Embryonic facial prominence (tissue), 1 donor: ENCODE data around the gene MSX1.

Source experiments
- DNase-seq: peaks from one replicate; pipeline ENCODE4 v3.0.0-alpha.2; 2016; ENCODE audit errors: extremely low spot score

MSX1 gene

DNA sequence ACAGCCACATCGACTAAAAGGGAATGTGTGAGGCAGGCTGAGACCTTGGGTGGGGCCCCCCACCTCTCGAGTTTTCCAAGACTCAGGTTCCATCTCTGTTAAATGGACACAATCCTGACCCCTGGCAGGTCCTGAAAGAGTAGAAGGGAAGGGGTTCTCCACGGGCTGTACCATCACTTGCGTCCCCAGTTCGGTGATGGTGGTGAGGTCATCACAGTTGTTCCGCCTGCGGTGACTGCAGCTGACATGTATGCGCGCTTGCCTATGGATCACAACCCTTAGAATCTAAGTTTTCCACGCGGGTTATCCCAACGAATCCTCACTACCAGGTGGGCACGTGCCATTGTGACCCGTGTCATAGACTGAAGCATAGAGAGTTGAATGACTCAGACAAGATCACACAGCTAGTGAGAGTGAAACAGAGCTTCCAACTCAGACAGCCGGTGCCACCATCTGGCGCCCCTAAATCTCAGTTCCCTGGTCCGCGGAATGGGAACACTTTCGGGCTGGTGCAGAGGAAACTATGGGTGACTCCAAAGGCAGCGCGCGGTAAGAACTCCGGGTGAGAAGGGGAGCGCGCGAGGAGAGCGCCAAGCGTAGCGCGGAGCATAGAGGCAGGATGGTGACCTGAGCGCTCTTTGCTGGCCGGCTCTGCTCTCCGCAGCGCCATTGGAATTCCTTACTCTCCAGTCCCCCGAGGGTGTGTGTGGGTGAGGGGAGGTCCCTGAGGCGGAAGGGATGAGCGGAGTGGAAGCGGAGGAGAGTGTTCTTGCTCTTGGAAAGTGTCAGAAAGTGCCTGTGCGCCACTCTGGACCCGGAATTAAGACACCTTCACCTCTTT is 10.5 kb downstream of the MSX1 start:
- DNase-seq: no peak

DNA sequence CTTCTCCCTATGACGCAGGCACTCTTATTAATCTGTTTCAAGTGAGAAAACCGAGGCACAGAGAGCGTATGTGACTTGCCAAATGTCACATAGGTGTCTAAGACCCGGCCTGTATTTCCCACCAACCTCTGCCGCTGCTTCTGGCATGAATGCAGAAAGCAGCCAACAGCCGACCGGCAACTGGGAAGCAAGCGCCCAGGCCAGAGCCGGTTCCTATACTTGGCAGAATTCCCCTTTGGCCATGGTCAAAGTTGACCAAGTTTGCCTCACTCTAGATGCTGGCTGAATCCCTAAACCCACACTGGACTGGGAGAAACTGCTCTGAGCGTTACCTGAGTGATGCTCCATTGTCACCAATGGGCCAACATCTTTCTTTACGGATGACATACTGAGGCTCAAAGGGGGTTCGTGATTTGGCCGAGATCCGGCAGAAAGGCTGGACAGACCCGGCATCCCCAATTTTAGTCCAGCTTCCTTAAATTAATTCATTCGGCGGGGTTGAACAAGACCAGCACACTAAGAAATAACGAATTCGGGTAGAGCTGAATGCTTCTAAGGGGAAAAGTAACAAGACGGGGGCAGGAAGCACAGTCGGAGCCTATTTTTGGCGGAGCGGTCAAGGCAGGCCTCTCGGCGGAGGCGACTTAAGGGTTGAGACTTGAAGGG is 11.2 kb downstream of the MSX1 start:
- DNase-seq: no peak

DNA sequence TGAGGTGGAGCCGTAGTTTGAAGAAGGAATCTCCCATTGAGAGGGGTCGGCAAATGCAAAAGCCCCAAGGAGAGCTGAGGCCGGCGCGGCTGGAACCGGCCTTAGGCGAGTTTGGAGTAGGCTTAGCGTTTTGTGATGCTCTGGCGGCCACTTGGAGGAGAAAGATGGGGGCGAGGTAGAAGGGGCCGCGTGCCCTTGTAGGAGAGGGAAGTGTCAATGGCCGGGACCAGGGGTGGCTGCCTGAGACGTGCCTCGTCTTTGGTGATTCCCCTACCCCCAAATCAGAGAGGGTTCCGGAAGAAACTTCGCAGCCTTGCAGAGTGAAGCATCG is 11.7 kb downstream of the MSX1 start:
- no peak for DNase-seq

DNA sequence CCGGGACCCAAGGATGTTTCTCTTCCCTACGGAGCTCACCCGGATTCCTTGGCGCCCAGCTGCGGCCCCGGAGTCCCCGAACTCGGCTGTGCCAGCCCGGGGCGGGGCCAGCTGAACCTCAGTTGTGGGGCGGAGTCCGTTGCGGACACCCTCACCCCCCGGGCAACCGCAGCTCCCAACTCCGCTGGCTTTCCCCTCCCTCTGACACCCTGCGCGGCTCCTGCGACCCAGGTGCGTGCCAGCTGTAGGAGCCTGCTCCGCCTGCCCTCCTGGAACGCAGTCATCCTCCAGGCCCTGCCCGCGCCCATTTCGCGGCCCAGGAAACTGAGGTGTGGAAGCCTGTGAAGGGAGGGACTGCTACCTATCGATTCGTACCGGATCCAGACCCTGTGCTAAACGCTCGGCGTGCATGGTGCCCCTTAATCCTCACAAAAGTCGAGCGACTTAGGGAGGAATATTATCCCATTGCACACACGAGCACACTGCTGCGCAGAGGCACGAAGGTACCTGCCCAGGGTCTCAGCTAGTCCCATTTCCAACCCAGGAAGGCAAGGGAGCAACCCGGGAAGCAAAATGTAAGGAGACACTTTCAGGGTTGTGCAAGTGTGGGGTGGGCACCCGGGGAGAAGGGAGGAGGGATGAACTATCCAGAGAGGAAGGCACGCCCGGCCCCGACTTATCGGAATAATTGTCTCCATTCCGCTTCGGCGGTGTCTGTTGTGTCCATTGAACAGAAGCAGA is 12.3 kb downstream of the MSX1 start:
- DNase-seq: no peak

- DNase-seq: no peak
These were observed 12.9 kb downstream of the MSX1 start for GRCh38 chr4:4872314-4872903.

DNA sequence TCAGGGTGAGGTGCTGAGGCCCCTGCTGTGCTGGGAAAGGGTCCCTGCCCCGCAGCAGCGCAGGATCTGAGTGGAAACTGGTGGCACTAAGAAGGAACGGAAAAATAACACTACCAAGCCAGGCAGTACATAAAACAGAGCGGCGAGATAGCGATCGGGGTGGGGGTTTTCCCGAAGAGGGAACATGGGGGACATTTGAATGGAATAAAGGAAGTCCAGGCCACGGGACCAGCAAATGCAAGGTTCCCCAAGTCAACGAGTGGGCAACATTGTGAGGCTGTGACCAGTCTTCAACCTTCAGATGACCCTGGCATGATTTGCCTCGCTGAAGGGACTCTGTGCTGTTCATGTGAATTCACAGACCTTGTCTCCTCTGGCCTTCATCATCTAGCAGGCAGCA is 13.7 kb downstream of the MSX1 start:
- no peak for DNase-seq

DNA sequence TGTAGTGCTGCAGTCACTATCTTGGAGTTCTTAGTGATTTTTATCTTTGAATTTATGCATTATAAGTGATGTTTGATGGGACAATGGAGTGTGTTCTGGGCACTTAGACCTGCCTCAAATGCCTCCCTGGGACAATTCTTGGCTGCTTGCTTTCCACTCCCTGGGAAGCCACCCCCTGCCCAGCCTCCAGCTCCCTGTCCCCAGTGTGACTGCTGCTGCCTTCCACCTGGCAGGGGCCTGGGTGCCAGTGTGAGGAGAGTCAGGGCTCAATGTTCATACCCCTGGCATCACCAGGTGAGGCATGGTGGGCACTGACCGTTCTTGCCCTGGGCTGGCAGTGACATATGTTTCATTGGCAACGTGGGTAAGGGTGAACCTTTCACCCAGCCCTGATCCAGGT is 14.8 kb downstream of the MSX1 start:
- DNase-seq: no peak

DNA sequence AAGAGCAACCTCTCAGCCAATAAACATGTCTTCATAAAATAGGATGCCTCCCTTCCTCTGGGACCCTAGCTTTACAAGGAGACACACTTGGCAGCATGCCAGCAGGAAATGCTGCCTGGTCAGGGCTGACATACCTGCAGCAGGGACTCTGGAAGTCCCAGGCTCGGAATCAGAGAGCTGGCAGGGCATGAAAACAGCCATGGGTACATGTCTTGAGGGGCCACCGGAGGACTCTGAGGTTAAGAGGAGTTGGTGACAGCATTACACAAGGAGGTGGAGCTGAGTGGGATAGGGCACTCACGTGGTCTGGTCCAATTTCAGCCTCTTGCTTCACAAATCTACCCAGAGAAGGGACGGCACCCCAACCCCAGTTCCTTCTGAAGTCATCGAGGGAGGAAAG is 15.7 kb downstream of the MSX1 start:
- no peak for DNase-seq

DNA sequence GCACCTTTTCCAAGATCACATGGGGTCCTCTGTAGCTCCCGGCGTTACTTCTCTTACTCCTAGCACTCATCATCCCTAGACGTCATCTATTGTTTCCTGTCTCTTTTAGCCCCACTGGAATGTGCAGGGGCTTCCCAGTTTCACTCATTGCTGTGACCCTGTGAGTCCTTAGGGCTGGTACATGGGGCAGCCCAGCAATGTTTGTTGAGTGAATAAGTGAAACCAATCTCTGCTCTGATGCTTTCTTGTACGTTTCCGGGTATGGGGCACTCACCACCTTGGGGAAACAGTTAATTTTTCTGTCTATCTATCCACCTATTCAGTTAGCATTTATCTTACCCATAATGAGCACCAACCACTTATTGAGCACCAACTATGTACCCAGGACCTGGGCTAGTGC is 16.1 kb downstream of the MSX1 start:
- no peak for DNase-seq

DNA sequence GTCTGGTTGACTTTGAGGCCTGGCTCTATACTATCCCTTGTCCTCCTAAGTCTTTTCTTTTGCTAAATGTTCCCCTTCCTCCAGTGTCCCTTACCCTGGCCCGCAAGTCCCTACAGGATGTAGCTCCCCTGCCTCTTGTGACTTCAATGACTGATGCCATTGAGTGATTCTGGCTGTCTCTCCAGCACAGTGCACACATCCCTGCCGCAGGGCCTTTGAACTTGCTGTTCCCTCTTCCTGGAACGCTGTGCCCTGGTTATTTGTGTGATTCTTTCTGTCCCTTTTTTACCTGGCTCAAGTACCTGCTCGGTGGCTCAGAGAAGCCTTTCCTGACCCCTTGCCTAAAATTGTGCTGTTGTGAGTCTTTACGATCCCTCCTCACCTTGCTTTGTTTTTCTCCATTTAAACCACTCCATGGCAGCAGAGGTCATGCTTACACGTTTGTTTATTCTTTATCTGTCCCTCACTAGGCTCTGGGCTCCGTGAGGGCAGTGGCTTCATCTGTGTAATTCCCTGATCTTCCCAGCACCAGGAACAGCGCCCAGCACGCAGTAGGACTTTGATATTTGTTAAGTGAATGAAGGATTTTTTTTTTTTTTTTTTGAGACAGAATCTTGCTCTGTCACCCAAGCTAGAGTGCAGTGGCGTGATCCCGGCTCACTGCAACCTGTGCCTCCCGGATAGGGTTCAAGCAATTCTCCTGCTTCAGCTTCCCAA is 17.6 kb downstream of the MSX1 start:
- DNase-seq: no peak

DNA sequence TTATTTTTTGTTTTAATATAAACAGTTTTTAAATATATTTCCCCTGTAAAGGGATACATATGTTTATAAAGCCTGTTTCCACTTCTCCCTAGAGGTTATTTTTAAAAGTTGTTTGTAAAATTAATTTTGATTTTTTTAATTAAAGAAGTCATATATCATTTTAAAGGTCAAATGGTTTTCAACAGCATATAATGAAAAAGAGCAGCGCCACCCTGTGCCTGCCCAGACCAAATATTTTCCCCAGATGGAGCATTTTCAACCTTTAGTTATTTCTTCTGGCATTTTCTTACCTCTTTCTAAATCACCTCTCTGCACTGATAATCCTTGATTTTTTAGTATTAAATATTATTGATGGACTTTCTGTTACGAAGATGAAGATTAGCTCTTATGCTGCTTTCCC is 21.0 kb downstream of the MSX1 start:
- no peak for DNase-seq

DNA sequence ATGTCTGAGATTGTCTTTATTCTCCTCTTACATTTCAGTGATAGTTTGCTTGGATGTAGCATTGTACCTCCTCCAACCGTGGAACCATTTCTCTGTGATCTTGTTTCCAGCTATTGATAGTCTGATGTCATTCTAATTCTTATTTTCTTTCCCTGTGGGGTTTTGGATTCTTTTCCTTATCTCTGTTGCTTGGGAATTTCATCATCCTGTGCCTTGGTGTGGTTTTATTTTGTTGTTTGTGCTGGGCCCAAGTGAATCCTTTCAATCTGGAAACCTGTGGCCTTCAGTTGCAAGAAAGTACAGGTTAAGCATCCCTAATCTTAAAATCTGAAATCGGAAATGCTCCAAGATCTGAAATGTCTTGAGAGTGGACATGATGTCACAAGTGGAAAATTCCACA is 22.0 kb downstream of the MSX1 start:
- no peak for DNase-seq

DNA sequence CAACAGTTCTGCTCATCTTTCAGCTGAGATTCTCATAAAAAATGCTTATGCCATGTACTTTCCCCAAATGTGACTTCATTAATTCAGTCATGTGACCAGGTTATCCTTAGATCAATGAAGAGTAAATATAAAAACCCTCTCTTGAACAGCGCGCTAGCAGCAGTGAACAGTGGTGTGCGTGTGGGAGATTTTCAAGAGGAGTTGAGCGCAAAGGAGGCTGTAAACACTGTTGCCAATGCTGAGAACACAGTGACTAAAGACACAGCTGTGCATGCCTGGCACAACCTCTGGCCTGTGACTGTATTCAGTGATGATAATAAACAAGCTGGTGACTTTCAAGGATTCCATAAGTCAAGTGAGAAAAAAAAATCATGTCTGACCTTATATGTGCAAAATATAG is 25.1 kb downstream of the MSX1 start:
- no peak for DNase-seq

GRCh38 chr4:4887426-4887825 is 28.0 kb downstream of the MSX1 start:
- no peak for DNase-seq

DNA sequence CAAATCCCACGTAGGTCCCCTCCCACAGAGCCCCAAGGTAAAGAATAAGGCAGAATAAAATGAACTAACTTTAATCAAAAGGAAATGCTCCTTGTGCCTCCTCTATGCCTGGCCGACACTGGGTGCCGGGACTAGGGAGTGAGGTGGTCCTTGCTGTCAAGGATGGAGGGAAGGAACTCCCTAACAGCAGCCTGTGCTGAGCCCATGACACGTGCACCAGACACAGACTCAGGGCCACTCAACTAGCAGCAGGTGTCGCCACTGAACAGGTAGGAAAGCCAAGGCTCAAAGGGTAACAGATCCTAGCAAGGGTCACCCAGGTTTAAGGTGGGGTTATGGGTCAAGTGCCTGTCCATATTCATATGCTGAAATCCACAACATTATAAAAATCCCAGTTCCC is 29.2 kb downstream of the MSX1 start:
- no peak for DNase-seq

DNA sequence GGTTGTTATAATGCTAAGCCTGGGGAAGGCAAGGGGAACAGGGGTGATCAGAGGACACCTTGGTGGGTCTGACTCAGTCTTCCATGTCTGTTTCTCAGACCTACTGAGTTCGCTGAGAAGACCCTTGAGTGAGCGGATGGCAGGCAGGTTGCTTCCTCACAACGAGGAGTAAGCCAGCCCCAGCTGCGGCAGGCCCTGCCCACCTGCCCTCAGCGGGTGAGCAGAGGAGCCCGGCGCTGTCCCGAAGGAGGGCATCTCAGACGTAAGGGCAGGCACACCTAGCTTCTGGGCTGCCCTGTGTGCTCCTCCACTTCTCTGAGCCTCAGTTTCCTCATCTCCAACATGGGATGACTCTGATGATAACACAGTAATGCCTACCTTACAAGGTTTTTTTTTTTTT is 30.3 kb downstream of the MSX1 start:
- DNase-seq: no peak

DNA sequence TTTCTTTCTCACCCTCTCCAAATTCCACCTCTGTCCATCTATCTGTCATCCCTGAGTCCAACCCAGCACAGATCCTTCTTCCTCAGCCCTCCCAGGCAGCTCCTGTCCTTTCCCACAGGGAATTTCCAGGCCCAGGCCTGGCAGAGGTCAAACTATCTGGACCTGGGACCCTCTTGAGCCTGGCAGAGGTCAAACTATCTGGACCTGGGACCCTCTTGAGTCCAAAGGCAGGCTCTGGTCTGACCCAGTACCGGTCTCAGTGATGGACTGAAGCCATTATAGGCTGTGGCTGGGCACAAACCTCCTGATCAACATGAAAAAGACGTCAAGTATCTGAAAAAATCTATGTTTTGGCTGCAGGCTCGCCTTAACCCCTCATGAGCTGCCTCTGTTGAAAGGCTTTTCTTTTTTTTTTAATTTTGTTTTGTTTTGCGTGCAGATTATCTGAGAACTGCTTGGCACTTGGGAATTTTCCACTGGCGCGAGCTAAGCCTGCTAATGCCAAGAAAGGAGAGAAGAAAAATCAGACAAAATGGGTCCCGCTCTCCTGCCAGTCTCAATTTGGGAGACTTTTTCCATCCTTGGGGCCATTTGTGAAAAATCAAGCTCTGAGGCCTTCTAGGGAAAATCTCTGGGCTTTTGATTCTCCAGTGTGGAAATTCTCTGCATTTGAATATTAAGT is 31.2 kb downstream of the MSX1 start:
- peak; percentile 41 for DNase-seq

GRCh38 chr4:4893721-4894120 is 34.3 kb downstream of the MSX1 start:
- DNase-seq: no peak

- DNase-seq: no peak
These were observed 39.9 kb downstream of the MSX1 start for GRCh38 chr4:4899202-4899925.

GRCh38 chr4:4901877-4902276 is 42.4 kb downstream of the MSX1 start:
- no peak for DNase-seq

DNA sequence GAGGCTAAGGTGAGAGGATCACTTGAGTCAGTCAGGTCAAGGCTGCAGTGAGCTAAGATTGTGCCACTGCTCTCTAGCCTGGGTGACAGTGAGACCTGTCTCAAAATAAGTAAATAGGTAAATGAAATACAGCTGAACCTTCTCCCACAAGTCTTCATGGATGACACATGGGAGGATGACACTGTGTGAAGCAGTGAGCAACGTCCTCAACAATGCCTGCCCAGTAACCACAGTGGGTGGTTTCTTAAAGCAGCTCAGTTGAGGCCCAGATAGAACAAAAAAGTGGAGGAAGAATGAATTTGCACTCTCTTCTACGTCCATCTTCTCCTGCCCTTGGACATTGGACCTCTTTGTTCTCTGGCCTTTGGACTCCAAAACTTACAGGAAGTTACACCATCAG is 52.7 kb downstream of the MSX1 start:
- no peak for DNase-seq
